GM13976 (cell line): ENCODE measurements around the gene ARF1.

Source experiments
- DNase-seq: peaks from one replicate; pipeline ENCODE4 v3.0.0; 2012; ENCODE audit warnings: low spot score
- in situ Hi-C: fragments of 300-500 bp; cut with MboI; formaldehyde crosslinking; loops from one replicate; pipeline ENCODE4 v1.12.0; 2022; ENCODE audit warnings: low sequenced_read_pairs, mixed read lengths, inconsistent platforms; ENCODE audit not compliant: unreplicated experiment
- TF ChIP-seq, protein P1 (sequence below): IDR thresholded peaks from 2 replicates; pipeline ENCODE4 v1.5.1; 2012; ENCODE audit warnings: borderline replicate concordance, mild to moderate bottlenecking; ENCODE audit not compliant: insufficient read depth; ENCODE audit errors: extremely low read depth, missing control alignments, control extremely low read depth

ARF1 gene

DNA sequence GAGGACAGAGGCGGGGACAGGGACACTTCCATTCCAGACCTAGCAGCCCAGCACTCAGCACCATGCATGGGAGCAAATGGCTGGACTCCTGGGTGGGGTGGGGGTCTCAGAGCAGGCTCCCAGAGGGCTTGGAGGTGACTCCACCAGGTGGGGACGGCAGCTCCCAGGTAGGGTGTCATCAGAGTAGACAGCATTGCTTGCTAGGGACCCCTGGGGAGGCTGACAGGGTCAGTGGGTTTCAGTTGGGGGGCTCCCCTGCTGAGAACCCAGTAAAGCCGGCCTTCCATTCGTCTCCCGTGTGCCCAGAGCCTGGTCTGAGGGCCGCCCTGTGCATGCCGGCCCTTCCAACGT is 62.5 kb downstream of the ARF1 start:
- peak; percentile 10 for DNase-seq
- in situ Hi-C loops: no loop called here
- TF ChIP-seq, protein P1, sequence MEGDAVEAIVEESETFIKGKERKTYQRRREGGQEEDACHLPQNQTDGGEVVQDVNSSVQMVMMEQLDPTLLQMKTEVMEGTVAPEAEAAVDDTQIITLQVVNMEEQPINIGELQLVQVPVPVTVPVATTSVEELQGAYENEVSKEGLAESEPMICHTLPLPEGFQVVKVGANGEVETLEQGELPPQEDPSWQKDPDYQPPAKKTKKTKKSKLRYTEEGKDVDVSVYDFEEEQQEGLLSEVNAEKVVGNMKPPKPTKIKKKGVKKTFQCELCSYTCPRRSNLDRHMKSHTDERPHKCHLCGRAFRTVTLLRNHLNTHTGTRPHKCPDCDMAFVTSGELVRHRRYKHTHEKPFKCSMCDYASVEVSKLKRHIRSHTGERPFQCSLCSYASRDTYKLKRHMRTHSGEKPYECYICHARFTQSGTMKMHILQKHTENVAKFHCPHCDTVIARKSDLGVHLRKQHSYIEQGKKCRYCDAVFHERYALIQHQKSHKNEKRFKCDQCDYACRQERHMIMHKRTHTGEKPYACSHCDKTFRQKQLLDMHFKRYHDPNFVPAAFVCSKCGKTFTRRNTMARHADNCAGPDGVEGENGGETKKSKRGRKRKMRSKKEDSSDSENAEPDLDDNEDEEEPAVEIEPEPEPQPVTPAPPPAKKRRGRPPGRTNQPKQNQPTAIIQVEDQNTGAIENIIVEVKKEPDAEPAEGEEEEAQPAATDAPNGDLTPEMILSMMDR: no peak

DNA sequence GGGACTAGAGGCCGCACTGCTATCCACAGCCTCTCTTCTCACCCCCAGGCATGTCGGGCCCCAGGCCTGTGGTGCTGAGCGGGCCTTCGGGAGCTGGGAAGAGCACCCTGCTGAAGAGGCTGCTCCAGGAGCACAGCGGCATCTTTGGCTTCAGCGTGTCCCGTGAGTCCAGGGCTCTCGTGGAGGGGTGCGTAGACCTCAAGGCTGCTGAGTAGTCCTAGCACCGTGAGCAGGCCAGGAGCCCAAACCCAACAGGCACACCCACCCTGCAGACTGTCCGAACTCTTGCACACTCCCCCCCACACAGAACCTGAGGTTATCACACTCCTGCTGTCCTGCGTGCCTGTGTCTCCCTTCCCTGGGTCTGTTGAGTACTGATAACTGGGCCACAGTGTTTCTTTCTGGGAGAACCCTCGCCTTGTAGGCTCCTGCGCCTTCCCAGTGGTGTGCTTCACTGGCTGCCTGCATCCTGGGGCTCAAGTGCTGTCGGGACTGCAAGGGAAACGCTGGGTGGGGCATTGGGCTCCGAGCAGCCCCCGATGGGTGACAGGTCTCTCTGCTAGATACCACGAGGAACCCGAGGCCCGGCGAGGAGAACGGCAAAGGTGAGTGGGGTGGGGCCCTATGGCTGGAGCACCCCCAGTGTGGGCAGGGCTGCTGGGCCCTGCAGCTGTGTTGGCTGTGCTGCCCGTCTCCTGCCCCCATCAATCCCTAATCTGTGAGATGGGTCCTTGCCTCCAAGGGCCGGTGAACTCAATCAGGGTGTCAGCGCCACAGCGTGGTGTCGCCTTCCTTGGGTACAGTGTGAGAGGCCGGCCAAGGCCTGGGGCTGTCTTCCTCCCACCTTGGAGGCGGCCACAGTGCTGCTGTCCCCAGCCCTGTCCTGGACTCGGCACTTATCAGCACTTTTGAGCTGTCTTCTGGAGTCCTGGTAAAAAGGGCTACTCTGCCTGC is 63.2 kb downstream of the ARF1 start:
- in situ Hi-C loops: no loop called here
- DNase-seq: peak; percentile 17
- TF ChIP-seq, protein P1: no peak

DNA sequence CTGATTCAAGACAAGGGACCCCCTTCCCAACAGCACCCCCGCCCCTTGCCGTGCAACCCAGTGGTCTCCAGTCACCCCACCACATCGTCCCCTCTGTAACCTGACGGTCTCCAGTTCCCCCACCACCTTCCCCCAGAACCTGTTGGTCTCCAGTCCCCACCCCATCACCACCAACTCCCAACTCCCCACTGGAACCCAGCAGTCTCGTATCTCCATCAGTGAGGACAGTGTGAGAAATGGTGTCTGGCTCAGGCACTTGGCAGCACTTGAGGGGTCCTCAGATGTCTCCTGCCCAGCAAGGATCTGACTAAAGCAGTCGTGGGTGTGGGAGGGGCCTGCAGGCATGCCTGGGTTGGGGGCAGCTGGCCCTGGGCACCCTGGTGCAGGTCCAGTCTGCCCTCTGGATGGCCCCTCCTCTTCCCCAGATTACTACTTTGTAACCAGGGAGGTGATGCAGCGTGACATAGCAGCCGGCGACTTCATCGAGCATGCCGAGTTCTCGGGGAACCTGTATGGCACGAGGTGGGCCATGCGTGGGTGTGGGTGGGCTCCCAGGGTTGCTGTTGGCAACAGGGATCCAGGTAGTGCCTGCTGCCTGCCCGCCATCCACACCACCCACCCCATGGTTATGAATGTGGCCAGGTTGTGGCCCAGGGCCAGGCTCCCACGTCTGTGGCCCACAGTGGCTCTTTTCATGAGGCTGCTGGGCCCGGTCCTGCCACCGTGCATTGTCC is 64.1 kb downstream of the ARF1 start:
- TF ChIP-seq, protein P1: no peak
- peak; percentile 27 for DNase-seq
- in situ Hi-C loops: no loop called here

DNA sequence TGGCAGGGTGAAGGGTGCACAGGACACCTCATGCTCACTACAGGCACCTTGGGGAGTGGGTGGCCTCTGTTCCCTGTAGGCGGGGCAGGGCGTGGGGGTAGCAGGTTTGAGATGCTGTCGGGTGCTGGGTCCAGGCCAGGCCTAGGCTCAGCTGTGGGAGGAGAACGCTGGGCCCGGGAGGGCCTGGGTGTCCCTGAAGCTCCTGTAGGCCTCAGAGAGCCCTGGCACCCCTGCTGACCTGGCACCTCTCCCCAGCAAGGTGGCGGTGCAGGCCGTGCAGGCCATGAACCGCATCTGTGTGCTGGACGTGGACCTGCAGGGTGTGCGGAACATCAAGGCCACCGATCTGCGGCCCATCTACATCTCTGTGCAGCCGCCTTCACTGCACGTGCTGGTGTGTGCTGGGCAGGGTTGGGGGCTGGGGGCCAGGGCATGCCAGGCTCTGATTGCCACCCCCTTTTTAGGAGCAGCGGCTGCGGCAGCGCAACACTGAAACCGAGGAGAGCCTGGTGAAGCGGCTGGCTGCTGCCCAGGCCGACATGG is 64.7 kb downstream of the ARF1 start:
- in situ Hi-C loops: no loop called here
- TF ChIP-seq, protein P1: no peak
- peak; percentile 20 for DNase-seq

DNA sequence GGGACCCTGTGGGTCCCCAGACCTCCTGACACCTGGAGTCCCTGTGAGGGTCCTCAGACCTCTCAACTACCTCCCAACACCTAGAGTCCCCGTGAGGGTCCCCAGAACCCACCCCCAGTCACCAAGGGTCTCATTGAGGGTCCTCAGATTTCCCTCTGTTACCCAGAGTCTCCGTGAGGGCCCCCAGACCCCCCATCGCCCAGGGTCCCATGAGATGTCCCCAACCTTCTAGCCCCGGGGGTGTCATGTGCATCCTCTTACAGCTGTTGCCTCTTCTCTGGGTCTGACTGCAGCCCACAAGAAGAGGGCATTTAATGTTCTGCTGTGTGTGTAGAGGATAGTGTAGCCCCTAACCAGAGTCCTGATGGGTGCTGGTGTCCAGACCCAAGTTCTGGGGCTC is 65.3 kb downstream of the ARF1 start:
- in situ Hi-C loops: no loop called here
- no peak for DNase-seq
- TF ChIP-seq, protein P1: no peak

DNA sequence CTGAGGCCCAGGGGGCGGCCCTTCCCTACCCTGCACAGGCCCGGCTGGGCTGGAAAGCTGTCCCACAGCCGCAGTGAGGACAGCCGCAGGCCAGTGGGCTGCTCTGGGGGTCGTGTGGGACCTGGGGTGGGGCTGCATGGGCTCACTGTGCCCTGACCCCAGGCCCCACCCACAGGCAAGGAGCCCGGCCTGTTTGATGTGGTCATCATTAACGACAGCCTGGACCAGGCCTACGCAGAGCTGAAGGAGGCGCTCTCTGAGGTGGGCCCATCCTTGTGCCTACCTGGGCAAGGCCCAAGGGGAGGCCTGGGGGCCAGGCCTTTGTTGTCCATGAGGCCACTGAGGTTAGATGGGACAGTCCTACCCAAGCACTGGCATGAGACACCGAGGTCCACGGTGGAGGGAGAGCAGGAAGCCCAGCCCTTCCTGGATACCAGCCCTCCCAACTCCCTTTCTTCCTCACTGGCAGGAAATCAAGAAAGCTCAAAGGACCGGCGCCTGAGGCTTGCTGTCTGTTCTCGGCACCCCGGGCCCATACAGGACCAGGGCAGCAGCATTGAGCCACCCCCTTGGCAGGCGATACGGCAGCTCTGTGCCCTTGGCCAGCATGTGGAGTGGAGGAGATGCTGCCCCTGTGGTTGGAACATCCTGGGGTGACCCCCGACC is 65.8 kb downstream of the ARF1 start:
- TF ChIP-seq, protein P1: no peak
- in situ Hi-C loops: no loop called here
- DNase-seq: peak; percentile 24
